Measurements from ENCODE around the gene ARHGEF12. TPM values are rescaled to one million over a fixed set of nuclear protein-coding genes. Genes with fewer than 3 reads are reported as not detected.
"Not testable (repeated sequence)": the region's sequence is repeated elsewhere in the genome, so short reads cannot be mapped to it uniquely, and the experiment has no call there.

The ARHGEF12 gene
- polyA plus RNA-seq, 2 donors: 15.3 to 17.9 TPM

GRCh38 chr11:120503529-120503928 lies 167.3 kb downstream of the ARHGEF12 start:
- not testable (repeated sequence) for H3K9me3 ChIP-seq (ENCODE audit: control insufficient read depth in 2 of 2, insufficient read depth in 1 of 2, low read depth in 1 of 2, low read length in 1 of 2); H3K27ac ChIP-seq (ENCODE audit: low read depth in 2 of 2, low read length in 1 of 2); H3K4me3 ChIP-seq (ENCODE audit: low read depth in 1 of 2, low read length in 2 of 2); H3K36me3 ChIP-seq (ENCODE audit: control insufficient read depth in 2 of 2, insufficient read depth in 2 of 2, low read length in 1 of 2); H3K4me1 ChIP-seq (ENCODE audit: control insufficient read depth in 2 of 2, insufficient read depth in 2 of 2, low read length in 1 of 2); H3K27me3 ChIP-seq (ENCODE audit: control insufficient read depth in 1 of 2, insufficient read depth in 2 of 2, low read length in 2 of 2)
- 64 to 80% methylated on average over 2 to 3 of the region's 3 CpGs for WGBS, 2 donors

- Histone ChIP-seq H3K27me3 (ENCODE audit: control insufficient read depth in 1 of 2, insufficient read depth in 2 of 2, low read length in 2 of 2) (no peaks in the 10 kb centered on the region), H3K4me1 (ENCODE audit: control insufficient read depth in 2 of 2, insufficient read depth in 2 of 2, low read length in 1 of 2) (no peaks in the 10 kb centered on the region), H3K9me3 (ENCODE audit: control insufficient read depth in 2 of 2, insufficient read depth in 1 of 2, low read depth in 1 of 2, low read length in 1 of 2) (no peaks in the 10 kb centered on the region), H3K36me3 (ENCODE audit: control insufficient read depth in 2 of 2, insufficient read depth in 2 of 2, low read length in 1 of 2) (no peaks in the 10 kb centered on the region), H3K4me3 (ENCODE audit: low read depth in 1 of 2, low read length in 2 of 2) (no peak overlapping the region), H3K27ac (ENCODE audit: low read depth in 2 of 2, low read length in 1 of 2) (no peak overlapping the region)
- 81 to 91% methylated on average over 7 of the region's 7 CpGs for WGBS, 2 donors
Measured at GRCh38 chr11:120505801-120506425, 169.7 kb downstream of the ARHGEF12 start.

- Histone ChIP-seq H3K9me3 (ENCODE audit: control insufficient read depth in 2 of 2, insufficient read depth in 1 of 2, low read depth in 1 of 2, low read length in 1 of 2) (no peaks in the 10 kb centered on the region), H3K36me3 (ENCODE audit: control insufficient read depth in 2 of 2, insufficient read depth in 2 of 2, low read length in 1 of 2) (no peaks in the 10 kb centered on the region), H3K4me1 (ENCODE audit: control insufficient read depth in 2 of 2, insufficient read depth in 2 of 2, low read length in 1 of 2) (no peaks in the 10 kb centered on the region), H3K27ac (ENCODE audit: low read depth in 2 of 2, low read length in 1 of 2) (no peak overlapping the region), H3K27me3 (ENCODE audit: control insufficient read depth in 1 of 2, insufficient read depth in 2 of 2, low read length in 2 of 2) (no peaks in the 10 kb centered on the region), H3K4me3 (ENCODE audit: low read depth in 1 of 2, low read length in 2 of 2) (no peak overlapping the region)
- WGBS, 2 donors: 83% methylated on average over 7 of the region's 7 CpGs
Measured at GRCh38 chr11:120509346-120510053, 173.3 kb downstream of the ARHGEF12 start.

- H3K4me3 ChIP-seq (ENCODE audit: low read depth in 1 of 2, low read length in 2 of 2): no peak overlapping the region
- no peaks in the 10 kb centered on the region for H3K27me3 ChIP-seq (ENCODE audit: control insufficient read depth in 1 of 2, insufficient read depth in 2 of 2, low read length in 2 of 2)
- H3K36me3 ChIP-seq (ENCODE audit: control insufficient read depth in 2 of 2, insufficient read depth in 2 of 2, low read length in 1 of 2): no peaks in the 10 kb centered on the region
- no peaks in the 10 kb centered on the region for H3K4me1 ChIP-seq (ENCODE audit: control insufficient read depth in 2 of 2, insufficient read depth in 2 of 2, low read length in 1 of 2)
- H3K27ac ChIP-seq (ENCODE audit: low read depth in 2 of 2, low read length in 1 of 2): no peak overlapping the region
- 60 to 63% methylated on average over 20 of the region's 20 CpGs for WGBS, 2 donors
- no peaks in the 10 kb centered on the region for H3K9me3 ChIP-seq (ENCODE audit: control insufficient read depth in 2 of 2, insufficient read depth in 1 of 2, low read depth in 1 of 2, low read length in 1 of 2)
Measured at GRCh38 chr11:120510406-120511115, 174.3 kb downstream of the ARHGEF12 start.

- WGBS, 2 donors: 1% methylated on average over 51 to 95 of the region's 95 CpGs
- Histone ChIP-seq H3K4me3 (ENCODE audit: low read depth in 1 of 2, low read length in 2 of 2) (peak within 1 kb of the TSS; percentile 41 to 61), H3K27me3 (ENCODE audit: control insufficient read depth in 1 of 2, insufficient read depth in 2 of 2, low read length in 2 of 2) (no peaks in the 10 kb centered on the region), H3K4me1 (ENCODE audit: control insufficient read depth in 2 of 2, insufficient read depth in 2 of 2, low read length in 1 of 2) (no peaks in the 10 kb centered on the region), H3K9me3 (ENCODE audit: control insufficient read depth in 2 of 2, insufficient read depth in 1 of 2, low read depth in 1 of 2, low read length in 1 of 2) (no peaks in the 10 kb centered on the region), H3K27ac (ENCODE audit: low read depth in 2 of 2, low read length in 1 of 2) (no peak within 1 kb of the TSS), H3K36me3 (ENCODE audit: control insufficient read depth in 2 of 2, insufficient read depth in 2 of 2, low read length in 1 of 2) (no peaks in the 10 kb centered on the region)
Measured at GRCh38 chr11:120511116-120511819, 175.1 kb downstream of the ARHGEF12 start, which contains the start of gene GRIK4. TSS of gene GRIK4 (plus strand) at chr11:120511748. CDS start at chr11:120660319, 148,571 bp downstream.

GRCh38 chr11:120511820-120512738 lies 175.9 kb downstream of the ARHGEF12 start:
- Histone ChIP-seq H3K27me3 (ENCODE audit: control insufficient read depth in 1 of 2, insufficient read depth in 2 of 2, low read length in 2 of 2) (no peaks in the 10 kb centered on the region), H3K9me3 (ENCODE audit: control insufficient read depth in 2 of 2, insufficient read depth in 1 of 2, low read depth in 1 of 2, low read length in 1 of 2) (no peaks in the 10 kb centered on the region), H3K36me3 (ENCODE audit: control insufficient read depth in 2 of 2, insufficient read depth in 2 of 2, low read length in 1 of 2) (no peaks in the 10 kb centered on the region), H3K27ac (ENCODE audit: low read depth in 2 of 2, low read length in 1 of 2) (no peak overlapping the region), H3K4me1 (ENCODE audit: control insufficient read depth in 2 of 2, insufficient read depth in 2 of 2, low read length in 1 of 2) (peaks cover 0 to 3% of the 10 kb centered on the region in 2 donors), H3K4me3 (ENCODE audit: low read depth in 1 of 2, low read length in 2 of 2) (peak overlapping the region; percentile 15 to 61)
- WGBS, 2 donors: 10 to 19% methylated on average over 34 to 73 of the region's 73 CpGs

- H3K4me1 ChIP-seq (ENCODE audit: control insufficient read depth in 2 of 2, insufficient read depth in 2 of 2, low read length in 1 of 2): peaks cover 3 to 4% of the 10 kb centered on the region in 2 donors
- H3K27me3 ChIP-seq (ENCODE audit: control insufficient read depth in 1 of 2, insufficient read depth in 2 of 2, low read length in 2 of 2): no peaks in the 10 kb centered on the region
- H3K36me3 ChIP-seq (ENCODE audit: control insufficient read depth in 2 of 2, insufficient read depth in 2 of 2, low read length in 1 of 2): no peaks in the 10 kb centered on the region
- H3K9me3 ChIP-seq (ENCODE audit: control insufficient read depth in 2 of 2, insufficient read depth in 1 of 2, low read depth in 1 of 2, low read length in 1 of 2): no peaks in the 10 kb centered on the region
- WGBS, 2 donors: 66 to 77% methylated on average over 22 of the region's 22 CpGs
- H3K27ac ChIP-seq (ENCODE audit: low read depth in 2 of 2, low read length in 1 of 2): no peak overlapping the region
- no peak overlapping the region for H3K4me3 ChIP-seq (ENCODE audit: low read depth in 1 of 2, low read length in 2 of 2)
Measured at GRCh38 chr11:120512739-120513435, 176.7 kb downstream of the ARHGEF12 start.

GRCh38 chr11:120513436-120514315 lies 177.5 kb downstream of the ARHGEF12 start:
- Histone ChIP-seq H3K36me3 (ENCODE audit: control insufficient read depth in 2 of 2, insufficient read depth in 2 of 2, low read length in 1 of 2) (no peaks in the 10 kb centered on the region), H3K9me3 (ENCODE audit: control insufficient read depth in 2 of 2, insufficient read depth in 1 of 2, low read depth in 1 of 2, low read length in 1 of 2) (no peaks in the 10 kb centered on the region), H3K27ac (ENCODE audit: low read depth in 2 of 2, low read length in 1 of 2) (no peak overlapping the region), H3K4me1 (ENCODE audit: control insufficient read depth in 2 of 2, insufficient read depth in 2 of 2, low read length in 1 of 2) (peaks cover 3 to 4% of the 10 kb centered on the region in 2 donors), H3K4me3 (ENCODE audit: low read depth in 1 of 2, low read length in 2 of 2) (no peak overlapping the region), H3K27me3 (ENCODE audit: control insufficient read depth in 1 of 2, insufficient read depth in 2 of 2, low read length in 2 of 2) (no peaks in the 10 kb centered on the region)
- WGBS, 2 donors: 75 to 81% methylated on average over 19 of the region's 19 CpGs

Data from esophagus (tissue), 2 donors.